MM.1S (cell line): Measurements from ENCODE around the gene NKX6-2.

Experiments used
- DNase-seq: peaks from one replicate; pipeline ENCODE4 v3.0.0-alpha.2; 2015
- H2AFZ ChIP-seq: fragments of 300-600 bp; sonication (generic); 2 replicates; pipeline ENCODE4 v1.6.0; 2016; ENCODE audit warnings: antibody characterized with exemption, low read length
- H3F3A ChIP-seq: fragments of 300-600 bp; sonication (generic); 2 replicates; pipeline ENCODE4 v1.6.1; 2016; ENCODE audit warnings: mild to moderate bottlenecking, antibody characterized with exemption, low read length, moderate library complexity, mixed read lengths; ENCODE audit not compliant: insufficient read depth
- H3K27ac ChIP-seq: fragments of 300-600 bp; sonication (generic); 2 replicates; pipeline ENCODE4 v1.5.1; 2016; ENCODE audit warnings: mild to moderate bottlenecking, low read length
- H3K27me3 ChIP-seq: fragments of 300-600 bp; sonication (generic); replicated peaks from 2 replicates; pipeline ENCODE4 v1.6.0; 2016; ENCODE audit warnings: low read length; ENCODE audit not compliant: insufficient read depth
- H3K36me3 ChIP-seq: fragments of 300-600 bp; sonication (generic); replicated peaks from 2 replicates; pipeline ENCODE4 v1.6.1; 2016; ENCODE audit warnings: mild to moderate bottlenecking, low read length, mixed read lengths; ENCODE audit not compliant: insufficient read depth
- H3K4me1 ChIP-seq: fragments of 300-600 bp; sonication (generic); 2 replicates; pipeline ENCODE4 v1.6.1; 2016; ENCODE audit warnings: low read length, mixed read lengths
- H3K4me2 ChIP-seq: fragments of 300-600 bp; sonication (generic); 2 replicates; pipeline ENCODE4 v1.6.0; 2016; ENCODE audit warnings: low read depth, low read length
- H3K4me3 ChIP-seq: fragments of 300-600 bp; sonication (generic); 2 replicates; pipeline ENCODE4 v1.5.1; 2016; ENCODE audit warnings: low read length, mixed read lengths
- H3K79me2 ChIP-seq: fragments of 300-600 bp; sonication (generic); 2 replicates; pipeline ENCODE4 v1.6.1; 2016; ENCODE audit warnings: mixed run types, low read length, mixed read lengths
- H3K9ac ChIP-seq: fragments of 300-600 bp; sonication (generic); 2 replicates; pipeline ENCODE4 v1.6.1; 2016; ENCODE audit warnings: low read length, mixed read lengths
- H3K9me2 ChIP-seq: fragments of 300-600 bp; sonication (generic); replicated peaks from 2 replicates; pipeline ENCODE4 v1.6.1; 2016; ENCODE audit warnings: mild to moderate bottlenecking, low read length, mixed read lengths; ENCODE audit not compliant: insufficient read depth
- H3K9me3 ChIP-seq: fragments of 300-600 bp; sonication (generic); replicated peaks from 2 replicates; pipeline ENCODE4 v1.6.1; 2016; ENCODE audit warnings: mild to moderate bottlenecking, low read length, mixed read lengths; ENCODE audit not compliant: insufficient read depth
- H4K20me1 ChIP-seq: fragments of 300-600 bp; sonication (generic); 2 replicates; pipeline ENCODE4 v1.6.1; 2016; ENCODE audit warnings: mild to moderate bottlenecking, low read length, moderate library complexity, mixed read lengths; ENCODE audit not compliant: insufficient read depth
- EZH2 ChIP-seq: fragments of 300-600 bp; sonication (generic); optimal IDR thresholded peaks from 2 replicates; pipeline ENCODE3; 2017; ENCODE audit warnings: low read depth, mild to moderate bottlenecking, antibody characterized with exemption, low read length, mixed read lengths
- EZH2phosphoT487 ChIP-seq: fragments of 300-600 bp; sonication (generic); IDR thresholded peaks from 2 replicates; pipeline ENCODE4 v1.6.1; 2018; ENCODE audit warnings: antibody characterized with exemption, low read length
- TF ChIP-seq, protein P1 (sequence below): fragments of 300-600 bp; sonication (generic); IDR thresholded peaks from 2 replicates; pipeline ENCODE4 v1.5.1; 2016; ENCODE audit warnings: antibody characterized with exemption, low read length, mixed read lengths

The NKX6-2 gene

DNA sequence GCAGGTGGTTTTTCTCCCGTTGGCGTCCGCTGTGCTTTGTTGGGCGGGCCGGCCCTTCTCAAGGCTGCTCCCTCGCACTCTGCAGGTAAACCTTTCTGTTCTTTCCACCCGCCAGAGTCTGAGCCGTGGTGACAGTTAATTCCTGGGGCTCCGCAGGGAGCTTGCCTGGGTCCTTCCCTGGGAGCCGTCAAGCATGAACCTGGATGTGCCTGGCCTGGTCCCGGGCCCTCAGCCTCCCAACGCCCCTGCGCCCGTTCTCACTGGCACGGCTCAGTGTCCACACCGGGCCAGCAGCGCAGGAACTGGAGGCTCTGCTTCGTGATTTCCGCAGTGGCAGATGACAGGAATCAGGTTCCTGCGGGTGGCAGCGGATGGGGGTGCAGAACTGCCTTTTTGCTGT, 10.9 kb upstream of the NKX6-2 start:
- H3K4me3 ChIP-seq, result no peak overlapping the region
- H3K9me3 ChIP-seq, result no peaks in the 10 kb centered on the region
- DNase-seq, result no peak
- H3K9me2 ChIP-seq, result no peaks in the 10 kb centered on the region
- no peaks in the 10 kb centered on the region for H3K4me1 ChIP-seq
- no peaks in the 10 kb centered on the region for H4K20me1 ChIP-seq
- no peak overlapping the region for H3K27ac ChIP-seq
- H3K27me3 ChIP-seq, result peaks cover 20% of the 10 kb centered on the region
- H3F3A ChIP-seq, result no peaks in the 10 kb centered on the region
- no peaks in the 10 kb centered on the region for H3K36me3 ChIP-seq
- H3K4me2 ChIP-seq, result no peak overlapping the region
- no peaks in the 10 kb centered on the region for H3K79me2 ChIP-seq
- TF ChIP-seq, protein P1, sequence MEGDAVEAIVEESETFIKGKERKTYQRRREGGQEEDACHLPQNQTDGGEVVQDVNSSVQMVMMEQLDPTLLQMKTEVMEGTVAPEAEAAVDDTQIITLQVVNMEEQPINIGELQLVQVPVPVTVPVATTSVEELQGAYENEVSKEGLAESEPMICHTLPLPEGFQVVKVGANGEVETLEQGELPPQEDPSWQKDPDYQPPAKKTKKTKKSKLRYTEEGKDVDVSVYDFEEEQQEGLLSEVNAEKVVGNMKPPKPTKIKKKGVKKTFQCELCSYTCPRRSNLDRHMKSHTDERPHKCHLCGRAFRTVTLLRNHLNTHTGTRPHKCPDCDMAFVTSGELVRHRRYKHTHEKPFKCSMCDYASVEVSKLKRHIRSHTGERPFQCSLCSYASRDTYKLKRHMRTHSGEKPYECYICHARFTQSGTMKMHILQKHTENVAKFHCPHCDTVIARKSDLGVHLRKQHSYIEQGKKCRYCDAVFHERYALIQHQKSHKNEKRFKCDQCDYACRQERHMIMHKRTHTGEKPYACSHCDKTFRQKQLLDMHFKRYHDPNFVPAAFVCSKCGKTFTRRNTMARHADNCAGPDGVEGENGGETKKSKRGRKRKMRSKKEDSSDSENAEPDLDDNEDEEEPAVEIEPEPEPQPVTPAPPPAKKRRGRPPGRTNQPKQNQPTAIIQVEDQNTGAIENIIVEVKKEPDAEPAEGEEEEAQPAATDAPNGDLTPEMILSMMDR, result no peak
- no peak for TF ChIP-seq EZH2
- no peak for TF ChIP-seq EZH2phosphoT487
- H2AFZ ChIP-seq, result no peak overlapping the region
- no peak overlapping the region for H3K9ac ChIP-seq

DNA sequence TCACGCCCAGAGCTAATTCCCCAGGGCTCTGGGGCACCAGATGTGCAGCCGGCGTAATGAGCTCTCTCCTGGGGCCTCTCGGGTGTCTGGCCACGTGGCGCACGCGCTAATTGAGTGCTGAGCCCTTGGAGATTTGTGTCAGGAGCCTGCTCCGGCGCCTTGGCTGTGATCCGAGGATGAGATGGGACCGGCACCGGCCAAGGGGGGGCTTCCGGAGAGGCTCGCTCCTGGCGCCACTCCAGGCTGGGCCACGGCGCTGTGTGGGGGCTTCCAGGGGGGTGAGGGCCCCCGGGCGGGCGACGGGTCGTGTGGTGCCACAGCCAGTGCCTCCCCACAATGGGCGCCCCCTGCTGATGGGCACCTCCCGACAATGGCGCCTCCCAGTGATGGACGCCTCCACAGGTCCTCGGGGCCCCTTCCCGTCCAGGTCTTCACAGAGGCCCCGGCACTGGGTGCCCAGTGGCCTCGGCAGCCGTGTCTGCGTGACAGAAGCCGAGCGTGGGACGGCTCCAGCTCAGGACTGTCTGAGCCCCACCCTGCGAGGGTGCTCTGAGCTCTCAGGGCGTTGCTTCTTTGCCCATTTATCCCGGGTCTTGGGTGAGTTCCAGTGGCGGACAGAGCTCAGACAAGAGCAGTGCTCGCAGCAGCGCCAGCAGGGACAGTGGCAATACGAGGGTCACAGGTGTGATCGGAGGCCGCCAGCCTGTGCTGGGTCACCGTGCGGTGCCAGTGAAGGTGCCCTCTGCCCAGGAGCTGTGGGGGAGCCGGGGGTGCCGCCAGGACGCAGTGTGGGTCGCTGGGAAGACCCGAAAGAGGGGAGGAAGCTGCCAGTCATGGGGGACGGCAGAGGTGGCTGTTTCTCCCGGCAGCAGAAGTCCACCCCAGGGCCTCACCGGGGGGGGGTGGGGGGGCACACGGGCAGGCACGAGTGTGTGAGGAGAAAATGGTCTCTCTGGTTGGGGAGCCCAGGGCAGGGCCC, 8.2 kb upstream of the NKX6-2 start:
- Histone ChIP-seq H3K4me3 (no peak overlapping the region), H3F3A (no peaks in the 10 kb centered on the region)

DNA sequence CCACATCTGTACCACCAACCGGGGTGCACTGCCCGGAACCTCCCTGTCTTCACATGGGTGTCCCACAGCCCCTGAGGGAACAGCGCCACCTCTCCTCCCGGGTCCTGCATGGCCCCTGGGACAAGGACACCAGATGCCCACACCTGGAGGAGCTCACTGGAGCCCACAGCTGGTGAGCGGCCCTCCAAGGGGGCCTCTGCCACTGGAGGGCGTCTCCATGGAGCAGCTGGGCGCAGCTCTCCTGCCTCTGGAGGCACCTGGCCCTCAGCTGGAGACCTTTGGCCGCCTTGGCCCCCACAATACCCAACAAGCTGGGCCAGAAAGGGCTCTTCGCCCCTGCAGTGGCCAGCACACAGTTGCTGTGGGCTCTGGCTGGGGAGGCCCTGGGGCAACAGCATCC, 7.3 kb upstream of the NKX6-2 start:
- no peak overlapping the region for H3K4me3 ChIP-seq
- peaks cover 20% of the 10 kb centered on the region for H3K27me3 ChIP-seq
- TF ChIP-seq EZH2 (no peak), EZH2phosphoT487 (no peak)
- TF ChIP-seq, protein P1, result no peak
- no peak overlapping the region for H3K27ac ChIP-seq
- H3K9ac ChIP-seq, result no peak overlapping the region
- H4K20me1 ChIP-seq, result no peaks in the 10 kb centered on the region
- no peak for DNase-seq
- H3K4me2 ChIP-seq, result no peak overlapping the region
- H2AFZ ChIP-seq, result no peak overlapping the region
- no peaks in the 10 kb centered on the region for H3F3A ChIP-seq
- H3K9me3 ChIP-seq, result no peaks in the 10 kb centered on the region
- no peaks in the 10 kb centered on the region for H3K79me2 ChIP-seq
- no peaks in the 10 kb centered on the region for H3K9me2 ChIP-seq
- no peaks in the 10 kb centered on the region for H3K36me3 ChIP-seq
- no peaks in the 10 kb centered on the region for H3K4me1 ChIP-seq

More for the DNA sequence above, 8.2 kb upstream of the NKX6-2 start:
- Histone ChIP-seq H2AFZ (no peak overlapping the region), H3K9me3 (no peaks in the 10 kb centered on the region), H3K9ac (no peak overlapping the region), H4K20me1 (no peaks in the 10 kb centered on the region), H3K27me3 (peaks cover 20% of the 10 kb centered on the region), H3K4me2 (no peak overlapping the region), H3K79me2 (no peaks in the 10 kb centered on the region), H3K4me1 (no peaks in the 10 kb centered on the region), H3K27ac (no peak overlapping the region), H3K36me3 (no peaks in the 10 kb centered on the region), H3K9me2 (no peaks in the 10 kb centered on the region)
- no peak for TF ChIP-seq EZH2phosphoT487
- TF ChIP-seq EZH2, result no peak
- TF ChIP-seq, protein P1, result no peak
- no peak for DNase-seq
